Activated CD4-positive, alpha-beta T cell treated with anti-CD3 and anti-CD28 coated beads for 4 hours (primary cell): ENCODE measurements around the gene WDR82.
A peak's percentile ranks its signal among the peaks of the same experiment; 100 is the strongest.

Source experiments
- DNase-seq, 2 donors: peaks; one replicate each; pipeline ENCODE4 v3.0.0-alpha.2; 2020

The WDR82 gene

GRCh38 chr3:52253314-52254304, 24.8 kb downstream of the WDR82 start:
- DNase-seq, result peak; percentile 83 to 88

- no peak for DNase-seq
Observed at GRCh38 chr3:52250122-52250521, 28.3 kb downstream of the WDR82 start.

- DNase-seq, result no peak
Observed at GRCh38 chr3:52249683-52250082, 28.8 kb downstream of the WDR82 start.

GRCh38 chr3:52248816-52249547, 29.5 kb downstream of the WDR82 start:
- DNase-seq, result no peak

- no peak for DNase-seq
Observed at GRCh38 chr3:52248165-52248541, 30.3 kb downstream of the WDR82 start.

GRCh38 chr3:52247409-52248164, 30.9 kb downstream of the WDR82 start:
- DNase-seq, result no peak

GRCh38 chr3:52246728-52247408, 31.6 kb downstream of the WDR82 start:
- DNase-seq, result no peak

GRCh38 chr3:52246264-52246620, 32.2 kb downstream of the WDR82 start:
- no peak for DNase-seq

- DNase-seq, result peak in 1 of 2 donors; percentile 54
Observed at GRCh38 chr3:52245322-52246263, 32.9 kb downstream of the WDR82 start, which contains the start of gene PPM1M. Gene PPM1M (plus strand): TSS chr3:52245759. CDS start chr3:52245825, 66 bp downstream.

- DNase-seq, result peak; percentile 43 to 46
Observed at GRCh38 chr3:52243791-52244628, 34.4 kb downstream of the WDR82 start.

- no peak for DNase-seq
Observed at GRCh38 chr3:52242039-52242438, 36.4 kb downstream of the WDR82 start.

- DNase-seq, result no peak
Observed at GRCh38 chr3:52240886-52241370, 37.5 kb downstream of the WDR82 start.

- peak; percentile 68 to 75 for DNase-seq
Observed at GRCh38 chr3:52240059-52240885, 38.2 kb downstream of the WDR82 start.

GRCh38 chr3:52238761-52239701, 39.4 kb downstream of the WDR82 start, which contains the start of gene TWF2:
Gene TWF2 (minus strand): TSS chr3:52239158. CDS start chr3:52239016, 142 bp downstream.
- peak; percentile 88 to 94 for DNase-seq

- no peak for DNase-seq
Observed at GRCh38 chr3:52238193-52238760, 40.2 kb downstream of the WDR82 start.

GRCh38 chr3:52237657-52238172, 40.7 kb downstream of the WDR82 start:
- DNase-seq, result no peak

GRCh38 chr3:52237006-52237656, 41.3 kb downstream of the WDR82 start:
- DNase-seq, result no peak
